ENCODE results near the gene P2RX1.

GRCh38 chr17:3895354-3895753, 20.9 kb downstream of the P2RX1 start:
- TF ChIP-seq MXI1 (IDR thresholded peaks at IDR 0.05; ENCODE audit: borderline replicate concordance, low read depth, low read length) (no peak), CTCF (conservative IDR thresholded peaks at IDR 0.05; ENCODE audit: low read depth, low read length) (no peak), POLR2A (IDR thresholded peaks at IDR 0.05; ENCODE audit: low read depth, low read length) (no peak), RFX5 (IDR thresholded peaks at IDR 0.05; ENCODE audit: low read depth, low read length) (no peak), USF2 (IDR thresholded peaks at IDR 0.05; ENCODE audit: low read depth, low read length) (no peak), FOS (IDR thresholded peaks at IDR 0.05; ENCODE audit: low read depth, low read length) (no peak), CHD1 (IDR thresholded peaks at IDR 0.05; ENCODE audit: low read depth, low read length) (no peak), ELK1 (IDR thresholded peaks at IDR 0.05; ENCODE audit: borderline replicate concordance, low read depth, low read length) (no peak), NFE2L2 (IDR thresholded peaks at IDR 0.05; ENCODE audit: low read depth, low read length) (no peak), RAD21 (IDR thresholded peaks at IDR 0.05; ENCODE audit: low read length) (no peak)
